Right lobe of liver (tissue), 4 donors: ENCODE measurements around the gene SYNGAP1.

Source experiments
- CTCF ChIP-seq, 4 donors: fragments of 200-600 bp in 3 of 4; fragments of 450-650 bp in 1 of 4; IDR thresholded peaks; one replicate each; pipeline versions ENCODE4 v1.5.1 to v1.8.0; 2016 to 2022; ENCODE audit warnings: antibody characterized with exemption in 4 of 4, mild to moderate bottlenecking in 2 of 4
- POLR2A ChIP-seq: fragments of 450-650 bp; IDR thresholded peaks from one replicate; pipeline ENCODE4 v1.6.1; 2017; ENCODE audit warnings: antibody characterized with exemption, mild to moderate bottlenecking
- donor health status: DM: no; HTN: no; CAD: no.
- donor health status: DM: no; HTN: no; CAD: no.
- donor health status: DM: no; HTN: yes; CAD: no.

GRCh38 chr6:33390767-33391277, 29.0 kb upstream of the SYNGAP1 start:
- no peak for TF ChIP-seq CTCF (IDR thresholded peaks at IDR 0.05)
- no peak for TF ChIP-seq POLR2A
